Prostate gland (tissue), 2 donors: ENCODE measurements around the gene MUC5AC.

Source experiments
- CTCF ChIP-seq, 4 experiments: fragments of 200-600 bp in 2 of 4; fragments of 450-650 bp in 2 of 4; sonication (generic) in 2 of 4; IDR thresholded peaks; 1 replicate in 3 of 4; 2 replicates in 1 of 4; pipeline ENCODE4 v1.5.1; 2016 to 2019; ENCODE audit warnings: antibody characterized with exemption in 4 of 4, mild to moderate bottlenecking in 2 of 4, moderate library complexity in 2 of 4
- POLR2A ChIP-seq: fragments of 450-650 bp; IDR thresholded peaks from one replicate; pipeline ENCODE4 v1.6.1; 2016; ENCODE audit warnings: antibody characterized with exemption, mild to moderate bottlenecking
- POLR2AphosphoS5 ChIP-seq: sonication (generic); formaldehyde crosslinking; IDR thresholded peaks from one replicate; pipeline ENCODE4 v1.6.1; 2017; ENCODE audit warnings: antibody characterized with exemption

- TF ChIP-seq CTCF (IDR thresholded peaks at IDR 0.05) (no peak), POLR2A (no peak), POLR2AphosphoS5 (no peak)
Observed at GRCh38 chr11:1234771-1235305, 77.1 kb downstream of the MUC5AC start.
